GM12874 (cell line): ENCODE measurements around the gene DENND1A.

Source experiments
- TF ChIP-seq, protein P1 (sequence below): IDR thresholded peaks from 2 replicates; pipeline ENCODE4 v1.5.1; 2011; ENCODE audit warnings: low read depth, mild to moderate bottlenecking, control low read depth, low read length, moderate library complexity; ENCODE audit not compliant: insufficient read depth

The DENND1A gene

GRCh38 chr9:123591283-123591682 is 338.6 kb downstream of the DENND1A start:
- TF ChIP-seq, protein P1, sequence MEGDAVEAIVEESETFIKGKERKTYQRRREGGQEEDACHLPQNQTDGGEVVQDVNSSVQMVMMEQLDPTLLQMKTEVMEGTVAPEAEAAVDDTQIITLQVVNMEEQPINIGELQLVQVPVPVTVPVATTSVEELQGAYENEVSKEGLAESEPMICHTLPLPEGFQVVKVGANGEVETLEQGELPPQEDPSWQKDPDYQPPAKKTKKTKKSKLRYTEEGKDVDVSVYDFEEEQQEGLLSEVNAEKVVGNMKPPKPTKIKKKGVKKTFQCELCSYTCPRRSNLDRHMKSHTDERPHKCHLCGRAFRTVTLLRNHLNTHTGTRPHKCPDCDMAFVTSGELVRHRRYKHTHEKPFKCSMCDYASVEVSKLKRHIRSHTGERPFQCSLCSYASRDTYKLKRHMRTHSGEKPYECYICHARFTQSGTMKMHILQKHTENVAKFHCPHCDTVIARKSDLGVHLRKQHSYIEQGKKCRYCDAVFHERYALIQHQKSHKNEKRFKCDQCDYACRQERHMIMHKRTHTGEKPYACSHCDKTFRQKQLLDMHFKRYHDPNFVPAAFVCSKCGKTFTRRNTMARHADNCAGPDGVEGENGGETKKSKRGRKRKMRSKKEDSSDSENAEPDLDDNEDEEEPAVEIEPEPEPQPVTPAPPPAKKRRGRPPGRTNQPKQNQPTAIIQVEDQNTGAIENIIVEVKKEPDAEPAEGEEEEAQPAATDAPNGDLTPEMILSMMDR = no peak

GRCh38 chr9:123590499-123590898 is 339.4 kb downstream of the DENND1A start:
- TF ChIP-seq, protein P1 = no peak

DNA sequence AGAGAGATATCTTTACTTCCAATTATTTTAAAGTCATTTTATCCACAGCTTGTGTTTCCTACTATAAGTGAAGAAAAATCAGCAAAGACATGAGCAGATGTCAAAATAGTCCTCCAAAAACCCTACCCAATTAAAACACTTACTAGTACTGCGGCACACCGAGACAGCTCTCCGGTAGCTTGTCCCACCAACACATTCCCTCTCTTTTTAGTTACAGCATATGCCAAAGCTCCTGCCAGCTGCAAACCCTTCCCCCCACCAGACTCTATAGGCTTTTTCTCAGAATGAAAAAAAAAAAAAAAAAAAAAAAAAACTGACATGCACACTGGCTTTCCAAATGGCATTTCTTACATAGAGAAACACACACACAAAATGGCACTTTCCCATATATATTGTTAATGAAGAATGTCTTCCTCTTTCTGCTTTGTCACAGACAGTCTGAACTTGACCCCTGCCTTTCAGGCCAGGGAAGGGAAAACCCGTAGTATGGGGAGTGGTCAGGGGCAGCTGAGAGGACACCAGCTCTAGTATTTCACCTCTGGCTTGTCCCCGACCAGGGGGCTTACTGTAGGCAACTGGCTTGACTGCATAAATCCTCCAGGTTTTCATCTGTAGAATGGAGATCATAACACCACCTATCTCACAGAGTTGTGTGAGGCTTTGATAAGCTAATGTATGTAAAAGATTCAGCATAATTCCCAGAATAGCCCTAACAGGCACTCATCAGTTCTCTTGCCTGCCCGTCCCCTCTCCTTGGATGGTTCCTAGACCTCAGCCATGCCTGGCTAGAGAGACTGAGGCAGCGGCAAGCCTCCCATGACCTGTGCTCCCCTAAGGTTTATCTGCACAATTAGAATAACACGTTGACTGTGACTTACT is 340.3 kb downstream of the DENND1A start:
- TF ChIP-seq, protein P1 = no peak

DNA sequence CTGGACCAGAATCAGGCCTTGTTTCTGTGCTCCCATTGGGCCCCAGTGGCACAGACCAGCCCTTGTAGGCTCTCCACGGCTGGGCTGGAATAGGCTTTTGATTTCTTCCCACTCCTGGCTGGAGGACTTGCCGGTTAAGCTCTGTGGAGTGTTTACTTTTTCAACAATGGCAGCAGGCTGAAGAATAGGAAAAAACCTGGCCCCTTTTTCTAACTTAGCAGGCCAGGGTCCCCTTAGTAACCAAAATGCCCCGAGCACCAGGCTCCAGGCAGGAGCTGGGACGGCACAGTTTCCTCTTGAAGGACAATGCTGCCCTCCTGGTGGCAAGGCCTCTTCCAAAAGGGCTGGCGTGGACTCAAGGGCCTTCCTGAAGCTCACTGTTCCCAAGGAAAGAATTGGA is 343.7 kb downstream of the DENND1A start:
- TF ChIP-seq, protein P1 = no peak

DNA sequence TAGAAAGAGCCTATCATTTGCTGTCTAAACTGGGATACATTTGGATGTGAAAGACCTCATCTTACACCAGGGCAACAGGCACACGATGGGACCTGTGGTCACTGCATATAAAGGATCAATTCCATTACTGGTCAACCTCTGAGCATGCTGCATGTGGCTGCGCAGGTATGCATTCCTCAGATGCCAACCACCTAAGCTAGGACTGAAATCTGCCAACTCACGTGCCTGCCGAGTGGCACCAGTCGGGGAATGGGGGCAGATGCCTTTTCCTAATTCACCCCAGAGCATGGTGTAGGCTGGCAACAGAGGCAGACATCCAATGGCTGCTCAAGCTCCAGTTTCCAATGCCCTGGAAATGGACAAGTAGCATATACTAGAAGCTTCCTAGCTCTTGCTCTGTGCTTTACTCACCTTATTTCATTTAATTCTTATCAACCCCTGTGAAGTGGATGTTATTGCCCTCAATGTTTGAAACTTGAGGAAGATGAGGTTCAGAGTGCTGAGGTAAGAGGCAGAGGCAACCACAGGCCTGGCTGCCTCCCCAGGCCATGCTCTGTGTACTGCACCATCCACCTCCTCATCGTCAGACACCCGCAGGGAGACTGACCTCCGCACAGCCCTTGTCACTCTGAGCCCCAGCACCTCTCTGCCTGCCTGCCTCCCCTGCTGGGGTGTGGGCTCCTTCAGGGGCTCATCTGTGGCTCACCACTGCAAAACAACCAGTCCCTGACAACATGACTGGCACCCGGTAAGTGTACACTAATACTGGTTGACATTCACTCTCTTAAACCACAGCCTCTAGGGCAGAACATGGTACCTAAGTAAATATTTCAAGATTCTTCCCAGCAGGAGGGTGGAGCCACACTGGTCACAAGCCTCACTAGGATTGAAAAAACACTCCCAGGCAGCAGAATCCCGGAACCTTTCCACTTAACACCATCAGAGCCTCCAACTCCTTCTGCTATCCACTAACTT is 345.4 kb downstream of the DENND1A start:
- TF ChIP-seq, protein P1 = no peak

DNA sequence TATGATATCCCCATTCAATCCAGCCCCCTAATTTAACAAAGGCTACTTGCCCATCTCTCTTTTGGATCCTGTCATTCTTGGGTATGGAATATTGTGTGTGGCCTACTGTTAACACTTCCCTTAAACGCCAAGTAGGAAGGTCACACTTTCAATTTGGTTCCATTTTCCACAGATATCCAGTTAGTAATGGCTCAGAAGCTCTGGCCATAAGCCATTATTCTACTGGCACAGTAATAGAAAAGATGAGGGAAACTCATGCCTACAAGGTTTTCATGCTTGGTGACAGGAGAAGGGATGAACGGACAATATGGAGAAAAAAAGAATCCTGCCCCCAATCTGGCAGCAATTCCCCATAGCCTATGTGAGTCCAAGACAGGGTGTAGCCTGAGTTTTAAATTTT is 346.3 kb downstream of the DENND1A start:
- TF ChIP-seq, protein P1 = no peak

- TF ChIP-seq, protein P1 = no peak
Measured at GRCh38 chr9:123571240-123571639, 358.7 kb downstream of the DENND1A start.
